ENCODE data around the gene SRPRB.

Gene SRPRB

DNA sequence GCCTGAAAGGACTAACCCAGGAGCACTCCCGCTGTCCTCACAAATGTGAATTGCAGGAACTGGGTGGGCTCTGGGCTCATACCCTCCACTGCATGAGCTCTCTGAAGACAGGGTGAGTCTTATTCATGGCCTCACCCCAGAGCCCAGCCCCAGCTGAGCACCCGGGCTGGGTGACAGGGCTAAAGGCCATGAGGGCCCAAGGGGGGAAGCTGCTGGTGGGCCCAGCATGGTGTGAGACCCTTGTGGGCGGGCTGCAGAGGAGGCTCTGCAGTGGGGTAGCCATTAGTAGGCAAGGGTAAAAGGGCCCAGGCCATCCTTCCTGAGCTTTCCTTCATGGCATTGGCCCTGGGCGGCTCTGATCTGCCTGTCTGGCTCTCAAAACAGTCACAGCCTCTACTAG lies 30.3 kb downstream of the SRPRB start:
- Histone ChIP-seq H3K36me3 (replicated peaks; ENCODE audit: low read depth, low read length) (no peaks in the 10 kb centered on the region), H3K79me2 (ENCODE audit: low read length) (no peaks in the 10 kb centered on the region), H2AFZ (ENCODE audit: low read depth, low read length) (no peak overlapping the region), H3K27ac (ENCODE audit: low read length) (no peak overlapping the region), H3K27me3 (ENCODE audit: low read depth, low read length) (no peaks in the 10 kb centered on the region), H3K9me3 (ENCODE audit: insufficient read depth, low read length) (no peaks in the 10 kb centered on the region), H4K20me1 (ENCODE audit: insufficient read depth, low read length) (no peaks in the 10 kb centered on the region), H3K4me2 (ENCODE audit: low read length) (no peak overlapping the region), H3K9ac (ENCODE audit: low read length) (no peak overlapping the region), H3K4me1 (ENCODE audit: low read length) (peaks cover 6% of the 10 kb centered on the region; the same call in 1 of the 2 replicates), H3K4me3 (ENCODE audit: low read length) (no peak overlapping the region)
- no peak for TF ChIP-seq EZH2phosphoT487 (IDR thresholded peaks at IDR 0.05; ENCODE audit: low read depth)
- TF ChIP-seq, protein P1, sequence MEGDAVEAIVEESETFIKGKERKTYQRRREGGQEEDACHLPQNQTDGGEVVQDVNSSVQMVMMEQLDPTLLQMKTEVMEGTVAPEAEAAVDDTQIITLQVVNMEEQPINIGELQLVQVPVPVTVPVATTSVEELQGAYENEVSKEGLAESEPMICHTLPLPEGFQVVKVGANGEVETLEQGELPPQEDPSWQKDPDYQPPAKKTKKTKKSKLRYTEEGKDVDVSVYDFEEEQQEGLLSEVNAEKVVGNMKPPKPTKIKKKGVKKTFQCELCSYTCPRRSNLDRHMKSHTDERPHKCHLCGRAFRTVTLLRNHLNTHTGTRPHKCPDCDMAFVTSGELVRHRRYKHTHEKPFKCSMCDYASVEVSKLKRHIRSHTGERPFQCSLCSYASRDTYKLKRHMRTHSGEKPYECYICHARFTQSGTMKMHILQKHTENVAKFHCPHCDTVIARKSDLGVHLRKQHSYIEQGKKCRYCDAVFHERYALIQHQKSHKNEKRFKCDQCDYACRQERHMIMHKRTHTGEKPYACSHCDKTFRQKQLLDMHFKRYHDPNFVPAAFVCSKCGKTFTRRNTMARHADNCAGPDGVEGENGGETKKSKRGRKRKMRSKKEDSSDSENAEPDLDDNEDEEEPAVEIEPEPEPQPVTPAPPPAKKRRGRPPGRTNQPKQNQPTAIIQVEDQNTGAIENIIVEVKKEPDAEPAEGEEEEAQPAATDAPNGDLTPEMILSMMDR (IDR thresholded peaks at IDR 0.05; ENCODE audit: low read depth, low read length), result no peak

DNA sequence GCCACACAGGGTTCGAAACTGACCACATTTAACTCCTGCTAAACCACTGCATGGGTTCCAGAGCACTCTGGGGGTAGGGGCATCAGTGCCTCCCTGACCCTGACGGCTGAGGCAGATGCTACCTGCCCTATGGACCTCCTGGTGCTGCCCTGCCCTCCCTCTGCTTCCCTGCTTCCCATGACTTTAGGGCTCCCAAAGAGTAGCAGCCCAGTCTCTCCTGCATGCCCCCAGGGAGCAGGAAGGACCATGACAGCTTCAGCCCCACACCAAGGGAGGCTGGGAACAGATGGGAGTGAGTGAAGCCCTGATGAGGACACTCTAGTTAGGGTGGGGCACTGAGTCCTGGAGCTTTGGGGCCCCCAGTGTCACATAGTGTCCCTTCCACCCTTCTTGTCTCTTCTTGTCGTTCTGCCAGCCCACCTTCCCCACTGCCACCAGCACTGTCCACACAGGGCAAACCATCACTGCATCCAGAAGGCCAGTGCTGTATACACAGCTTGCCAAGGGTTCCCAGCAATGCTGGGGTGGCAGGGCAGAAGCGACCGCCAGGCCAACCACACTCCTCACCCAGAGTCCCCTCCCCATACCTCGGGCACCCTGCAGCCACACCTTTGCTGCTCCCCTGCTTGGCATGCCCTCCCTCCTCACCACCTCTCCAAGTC lies 31.0 kb downstream of the SRPRB start:
- Histone ChIP-seq H4K20me1 (ENCODE audit: insufficient read depth, low read length) (no peaks in the 10 kb centered on the region), H3K9me3 (ENCODE audit: insufficient read depth, low read length) (no peaks in the 10 kb centered on the region), H3K4me1 (ENCODE audit: low read length) (peaks cover 6% of the 10 kb centered on the region; the same call in 1 of the 2 replicates), H3K9ac (ENCODE audit: low read length) (no peak overlapping the region), H3K27me3 (ENCODE audit: low read depth, low read length) (no peaks in the 10 kb centered on the region), H2AFZ (ENCODE audit: low read depth, low read length) (no peak overlapping the region), H3K27ac (ENCODE audit: low read length) (no peak overlapping the region), H3K4me3 (ENCODE audit: low read length) (no peak overlapping the region), H3K36me3 (replicated peaks; ENCODE audit: low read depth, low read length) (no peaks in the 10 kb centered on the region), H3K79me2 (ENCODE audit: low read length) (no peaks in the 10 kb centered on the region), H3K4me2 (ENCODE audit: low read length) (no peak overlapping the region)
- TF ChIP-seq, protein P1 (IDR thresholded peaks at IDR 0.05; ENCODE audit: low read depth, low read length), result no peak
- no peak for TF ChIP-seq EZH2phosphoT487 (IDR thresholded peaks at IDR 0.05; ENCODE audit: low read depth)

GRCh38 chr3:133837487-133838295 lies 32.1 kb downstream of the SRPRB start:
- H3K36me3 ChIP-seq (replicated peaks; ENCODE audit: low read depth, low read length), result no peaks in the 10 kb centered on the region
- H3K9me3 ChIP-seq (ENCODE audit: insufficient read depth, low read length), result no peaks in the 10 kb centered on the region
- no peak overlapping the region for H3K4me2 ChIP-seq (ENCODE audit: low read length)
- H3K27me3 ChIP-seq (ENCODE audit: low read depth, low read length), result no peaks in the 10 kb centered on the region; the same call in 1 of the 2 replicates
- H3K27ac ChIP-seq (ENCODE audit: low read length), result no peak overlapping the region
- H3K4me3 ChIP-seq (ENCODE audit: low read length), result no peak overlapping the region
- no peaks in the 10 kb centered on the region for H4K20me1 ChIP-seq (ENCODE audit: insufficient read depth, low read length)
- TF ChIP-seq EZH2phosphoT487 (IDR thresholded peaks at IDR 0.05; ENCODE audit: low read depth), result no peak
- TF ChIP-seq, protein P1 (IDR thresholded peaks at IDR 0.05; ENCODE audit: low read depth, low read length), result no peak
- H3K79me2 ChIP-seq (ENCODE audit: low read length), result no peaks in the 10 kb centered on the region
- 0 out of 2 replicates have a peak, but pooled peaks cover under 1% of the 10 kb centered on the region for H3K4me1 ChIP-seq (ENCODE audit: low read length)
- no peak overlapping the region for H3K9ac ChIP-seq (ENCODE audit: low read length)
- H2AFZ ChIP-seq (ENCODE audit: low read depth, low read length), result no peak overlapping the region

DNA sequence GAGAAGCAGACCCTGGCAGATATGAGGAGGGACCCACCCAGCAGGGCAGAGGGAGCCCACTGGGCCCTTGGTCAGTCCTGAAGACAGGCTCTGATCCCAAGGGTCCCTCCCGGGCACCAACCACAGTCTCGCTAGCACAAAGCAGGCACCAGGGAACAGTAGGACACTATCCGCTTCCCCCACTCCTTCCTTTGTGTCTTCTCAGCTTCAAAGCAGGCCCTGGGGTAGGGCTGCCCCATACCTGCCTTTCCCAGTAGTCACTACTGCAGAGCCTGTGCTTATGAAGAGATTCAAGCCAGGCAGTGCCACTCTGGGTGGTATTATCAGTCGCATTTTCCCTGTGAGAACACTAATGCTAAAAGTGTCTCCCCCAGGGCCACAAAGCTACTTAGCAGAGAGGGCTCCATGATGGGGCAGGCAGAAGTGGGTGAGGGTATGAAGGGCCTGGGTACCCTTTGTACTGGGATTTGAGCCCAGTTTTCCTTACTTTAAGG lies 32.7 kb downstream of the SRPRB start:
- no peaks in the 10 kb centered on the region for H3K79me2 ChIP-seq (ENCODE audit: low read length)
- H3K9ac ChIP-seq (ENCODE audit: low read length), result no peak overlapping the region
- H3K4me3 ChIP-seq (ENCODE audit: low read length), result no peak overlapping the region
- no peaks in the 10 kb centered on the region for H4K20me1 ChIP-seq (ENCODE audit: insufficient read depth, low read length)
- H3K4me2 ChIP-seq (ENCODE audit: low read length), result no peak overlapping the region
- H3K4me1 ChIP-seq (ENCODE audit: low read length), result no peaks in the 10 kb centered on the region
- H2AFZ ChIP-seq (ENCODE audit: low read depth, low read length), result no peak overlapping the region
- no peaks in the 10 kb centered on the region for H3K36me3 ChIP-seq (replicated peaks; ENCODE audit: low read depth, low read length)
- TF ChIP-seq, protein P1 (IDR thresholded peaks at IDR 0.05; ENCODE audit: low read depth, low read length), result no peak
- no peak for TF ChIP-seq EZH2phosphoT487 (IDR thresholded peaks at IDR 0.05; ENCODE audit: low read depth)
- H3K27me3 ChIP-seq (ENCODE audit: low read depth, low read length), result peaks cover 3% of the 10 kb centered on the region
- no peak overlapping the region for H3K27ac ChIP-seq (ENCODE audit: low read length)
- H3K9me3 ChIP-seq (ENCODE audit: insufficient read depth, low read length), result no peaks in the 10 kb centered on the region

All from OCI-LY3 (cell line).